Subcutaneous adipose tissue (tissue), 4 donors: ENCODE results near the gene LRRC7. TPM values are rescaled to one million over a fixed set of nuclear protein-coding genes. Genes with fewer than 3 reads are reported as not detected.

Experiments used
- CTCF ChIP-seq: fragments of 450-650 bp; IDR thresholded peaks from one replicate; pipeline ENCODE4 v1.5.1; 2016; ENCODE audit warnings: low read depth, mild to moderate bottlenecking, control low read depth, antibody characterized with exemption, moderate library complexity
- total RNA-seq, 4 donors: library from RNA; depleted of rRNA; stranded (reverse); fragments of >200 nt; gene quantifications; one replicate each; pipeline ENCODE4 v1.1.0, GENCODE V29; 2016

The LRRC7 gene
- total RNA-seq, 4 donors from 2014 or later: not detected

GRCh38 chr1:69568421-69569174 lies 876 bp downstream of the LRRC7 start:
- no peak for TF ChIP-seq CTCF

- no peak for TF ChIP-seq CTCF
Measured at GRCh38 chr1:69569175-69569541, 1.4 kb downstream of the LRRC7 start.

GRCh38 chr1:69569576-69570328 lies 2.0 kb downstream of the LRRC7 start:
- TF ChIP-seq CTCF: no peak

- TF ChIP-seq CTCF: no peak
Measured at GRCh38 chr1:69570356-69570755, 2.6 kb downstream of the LRRC7 start.

- no peak for TF ChIP-seq CTCF
Measured at GRCh38 chr1:69572921-69573320, 5.2 kb downstream of the LRRC7 start.

GRCh38 chr1:69573911-69574310 lies 6.2 kb downstream of the LRRC7 start:
- TF ChIP-seq CTCF: no peak

- TF ChIP-seq CTCF: no peak
Measured at GRCh38 chr1:69585666-69586065, 17.9 kb downstream of the LRRC7 start.
